Stimulated activated CD8-positive, alpha-beta memory T cell treated with anti-CD3 and anti-CD28 coated beads, Interleukin-2, amount 100 ng/mL, for 1 hour (primary cell): ENCODE measurements around the gene LMO2.

Experiments
- DNase-seq, 2 donors: peaks; one replicate each; pipeline ENCODE4 v3.0.0-alpha.2; 2020; ENCODE audit warnings: low read depth in 2 of 2

Gene LMO2

GRCh38 chr11:33915526-33915925, 23.6 kb upstream of the LMO2 start:
- DNase-seq = no peak

DNA sequence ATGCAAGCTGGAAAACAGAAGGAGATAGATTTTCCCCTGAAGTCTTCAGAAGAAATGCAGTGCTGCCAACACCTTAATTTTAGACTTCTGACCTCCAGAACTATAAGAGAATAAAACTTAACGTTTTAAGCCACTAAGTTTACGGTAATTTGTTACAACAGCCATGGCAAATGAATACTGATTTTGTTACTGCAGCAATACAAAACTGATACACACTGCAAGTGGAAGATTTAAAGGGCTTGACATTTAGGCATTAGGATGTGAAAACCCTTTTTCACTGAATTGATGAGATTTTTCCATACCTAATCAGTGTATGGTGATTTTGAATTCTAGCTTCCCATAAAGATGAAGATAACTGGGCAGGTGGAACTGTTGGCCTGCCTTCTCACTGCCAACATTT, 22.1 kb upstream of the LMO2 start:
- no peak for DNase-seq

GRCh38 chr11:33912405-33913361, 20.8 kb upstream of the LMO2 start:
- no peak for DNase-seq

DNA sequence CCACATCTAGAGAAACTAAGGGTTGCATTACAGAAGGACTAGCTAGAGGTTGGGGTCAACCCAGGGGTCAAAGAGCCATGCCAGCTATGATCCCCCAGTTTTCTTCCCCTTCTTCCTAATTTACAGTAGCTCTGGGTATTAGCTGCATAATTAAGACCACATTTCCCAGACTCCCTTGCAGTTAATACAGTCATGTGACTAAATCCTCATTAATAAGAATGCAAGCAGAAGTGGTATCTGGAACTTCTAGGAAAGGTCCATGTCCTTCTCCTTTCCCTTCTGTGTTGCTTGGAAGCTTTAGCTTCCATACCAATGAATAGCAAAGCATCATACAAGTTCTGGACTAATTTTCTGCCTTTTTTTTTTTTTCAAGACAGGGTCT, 19.1 kb upstream of the LMO2 start:
- no peak for DNase-seq

DNA sequence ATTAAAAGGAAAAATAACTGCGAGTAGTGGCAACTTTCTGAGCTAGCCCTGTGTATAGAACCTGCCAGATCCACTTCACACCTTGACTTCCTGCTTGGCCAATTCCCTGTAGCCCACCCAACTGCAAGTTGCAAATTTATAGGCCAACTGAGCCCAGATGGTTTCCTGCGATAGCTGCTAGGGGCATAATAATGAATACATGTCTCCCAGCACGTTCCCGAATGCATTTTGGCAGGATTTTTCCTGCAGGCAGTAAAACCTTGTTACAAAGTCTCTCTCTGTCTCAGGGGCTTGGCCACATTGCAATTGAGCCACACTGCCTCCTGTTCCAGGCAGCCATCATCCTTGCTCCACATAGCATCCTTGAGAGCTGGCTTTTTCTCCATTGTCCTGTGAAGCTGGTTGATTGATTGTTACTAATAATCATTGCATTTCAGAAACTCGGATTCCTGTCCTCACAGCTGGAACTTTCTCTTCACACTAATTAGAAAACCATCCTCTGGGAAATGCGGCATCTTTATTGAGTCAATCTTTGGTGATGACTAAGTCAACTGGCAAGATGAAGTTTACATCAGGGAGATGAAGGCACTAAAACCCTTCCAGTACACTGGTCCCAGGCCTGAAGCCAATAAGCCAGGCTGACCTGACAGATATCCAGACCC, 18.6 kb upstream of the LMO2 start:
- no peak for DNase-seq

GRCh38 chr11:33909552-33909951, 17.7 kb upstream of the LMO2 start:
- no peak for DNase-seq

GRCh38 chr11:33909150-33909549, 17.3 kb upstream of the LMO2 start:
- no peak for DNase-seq

GRCh38 chr11:33907421-33907820, 15.5 kb upstream of the LMO2 start:
- no peak for DNase-seq

- no peak for DNase-seq
These were observed 14.8 kb upstream of the LMO2 start for GRCh38 chr11:33906484-33907186.

DNA sequence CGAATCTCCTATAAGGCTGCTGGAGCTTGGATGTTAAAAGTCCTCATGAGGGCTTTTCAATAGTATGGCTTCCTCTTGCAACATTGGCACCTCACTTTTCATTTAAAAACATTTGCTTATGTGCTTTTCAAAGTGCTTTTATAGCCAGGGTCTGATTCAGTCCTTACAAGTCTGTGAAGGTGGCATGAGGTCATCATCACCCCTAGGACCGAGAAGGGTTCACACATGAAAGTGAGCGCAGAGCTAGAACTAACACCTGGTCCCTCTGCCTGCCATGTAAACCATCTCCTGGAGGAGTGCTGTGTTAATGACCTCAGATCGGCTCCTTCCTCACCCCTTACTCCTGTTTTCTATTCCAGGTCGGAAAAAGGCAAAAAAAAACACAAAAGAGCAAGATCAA, 12.2 kb upstream of the LMO2 start:
- DNase-seq = no peak

DNA sequence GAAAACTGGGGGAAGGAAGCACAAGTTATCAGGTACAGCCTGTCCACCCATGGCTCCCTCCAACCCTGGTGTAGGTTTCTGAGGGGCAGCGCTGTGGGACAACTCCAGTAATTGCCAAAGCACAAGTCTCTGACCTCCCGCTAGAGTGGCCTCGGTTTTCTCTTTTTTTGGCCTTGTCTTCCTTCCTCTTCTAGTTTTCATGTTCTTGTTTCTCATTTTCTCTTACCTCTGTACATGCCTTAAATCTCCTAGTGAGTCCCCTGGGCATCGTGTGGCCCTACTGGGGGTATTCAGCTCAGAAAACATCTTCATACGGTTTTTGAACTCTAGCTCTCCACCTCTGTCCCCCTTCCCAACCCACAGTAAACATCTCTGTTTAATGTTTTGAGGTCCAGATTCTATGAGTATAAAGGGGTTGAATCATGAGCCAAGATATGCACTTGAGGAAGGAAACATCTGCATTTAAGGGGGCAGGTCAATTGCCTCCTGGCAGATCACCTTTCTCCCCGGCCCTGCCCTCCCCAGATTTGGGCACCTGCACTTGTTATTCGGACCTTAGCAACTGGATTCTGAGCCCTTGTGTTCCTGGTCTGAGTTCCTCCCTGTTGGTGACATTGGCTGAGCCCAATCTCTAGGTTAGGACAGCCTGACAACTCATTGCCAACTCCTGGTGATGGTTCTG, 8.4 kb upstream of the LMO2 start:
- DNase-seq = no peak

GRCh38 chr11:33899400-33900037, 7.6 kb upstream of the LMO2 start:
- DNase-seq = no peak

- DNase-seq = no peak
These were observed 7.1 kb upstream of the LMO2 start for GRCh38 chr11:33898957-33899356.

DNA sequence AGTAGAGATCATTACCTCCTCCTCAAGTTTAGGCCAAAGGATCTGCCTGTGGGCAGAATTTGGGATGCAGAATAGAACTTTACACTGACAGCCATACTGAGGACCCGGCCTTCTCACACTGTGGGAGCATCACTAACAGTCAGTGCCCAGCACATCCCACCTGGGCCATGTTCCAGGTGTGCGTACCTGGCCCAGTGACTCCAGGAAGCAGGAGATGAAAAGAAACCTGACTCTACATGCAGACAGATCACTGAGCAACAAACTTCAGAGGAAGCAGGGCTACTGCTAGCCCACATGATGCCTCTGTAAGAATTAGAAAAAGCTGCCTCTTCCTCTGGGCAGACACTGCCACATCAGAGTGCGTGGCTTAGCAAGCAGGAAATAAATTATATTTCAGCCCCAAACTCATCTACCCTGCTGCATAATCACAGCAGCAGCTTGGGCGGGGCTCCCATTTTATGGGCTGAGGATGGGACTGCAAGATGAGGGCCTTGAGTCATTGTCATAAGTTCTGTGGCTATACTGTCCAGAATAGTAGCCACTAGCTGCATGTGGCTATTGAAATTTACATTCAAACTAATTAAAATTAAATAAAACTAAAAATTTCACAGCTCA, 6.0 kb upstream of the LMO2 start:
- no peak for DNase-seq

DNA sequence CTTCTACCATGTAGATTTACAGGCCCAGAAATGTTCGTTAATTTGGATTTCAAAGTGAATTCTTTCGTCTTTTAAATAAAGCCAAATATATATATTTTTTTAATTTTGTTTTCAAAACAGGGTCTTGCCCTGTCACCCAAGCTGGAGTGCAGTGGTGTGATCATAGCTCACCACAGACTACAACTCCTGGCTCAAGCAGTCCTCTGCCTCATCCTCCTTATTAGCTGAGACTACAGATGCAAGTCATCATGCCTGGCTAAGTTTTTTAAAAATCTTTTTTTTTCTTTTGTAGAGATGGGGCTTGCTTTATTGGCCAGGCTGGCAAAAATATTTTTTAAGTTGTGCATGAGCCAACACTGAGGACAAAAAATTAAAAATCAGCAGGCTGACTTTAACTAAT, 5.0 kb upstream of the LMO2 start:
- DNase-seq = no peak

DNA sequence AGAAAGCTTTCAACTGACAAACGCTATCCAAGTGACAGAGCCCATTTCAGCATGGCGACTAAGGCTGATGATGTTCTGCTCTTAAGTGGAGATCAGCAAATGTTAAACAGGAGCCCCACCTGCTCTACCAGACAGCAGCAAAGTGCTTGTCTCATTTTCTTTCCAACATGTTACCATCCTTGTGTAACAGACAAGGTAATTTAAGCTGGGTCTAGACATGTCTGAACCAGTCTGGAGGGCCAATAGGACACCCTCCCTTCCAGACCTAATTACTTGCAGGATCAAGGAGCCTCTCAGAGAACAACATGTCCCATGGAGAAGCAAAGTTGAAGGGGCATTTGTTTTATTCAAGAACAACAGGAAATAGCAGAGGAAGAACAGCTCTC, 3.9 kb upstream of the LMO2 start:
- DNase-seq = no peak

GRCh38 chr11:33894398-33894746, 2.5 kb upstream of the LMO2 start:
- no peak for DNase-seq

- peak; percentile 18 to 20 for DNase-seq
These were observed 2.0 kb upstream of the LMO2 start for GRCh38 chr11:33893711-33894397.

GRCh38 chr11:33892906-33893594, 1.2 kb upstream of the LMO2 start:
- no peak for DNase-seq

- DNase-seq = no peak
These were observed 2.0 kb downstream of the LMO2 start for GRCh38 chr11:33889821-33890378.
